GM11168 (cell line): ENCODE measurements around the gene HSP90B1.

ENCODE experiments used
- in situ Hi-C: fragments of 300-500 bp; cut with MboI; formaldehyde crosslinking; loops from one replicate; pipeline ENCODE4 v1.12.0; 2022; ENCODE audit warnings: low sequenced_read_pairs; ENCODE audit not compliant: unreplicated experiment

Gene HSP90B1

DNA sequence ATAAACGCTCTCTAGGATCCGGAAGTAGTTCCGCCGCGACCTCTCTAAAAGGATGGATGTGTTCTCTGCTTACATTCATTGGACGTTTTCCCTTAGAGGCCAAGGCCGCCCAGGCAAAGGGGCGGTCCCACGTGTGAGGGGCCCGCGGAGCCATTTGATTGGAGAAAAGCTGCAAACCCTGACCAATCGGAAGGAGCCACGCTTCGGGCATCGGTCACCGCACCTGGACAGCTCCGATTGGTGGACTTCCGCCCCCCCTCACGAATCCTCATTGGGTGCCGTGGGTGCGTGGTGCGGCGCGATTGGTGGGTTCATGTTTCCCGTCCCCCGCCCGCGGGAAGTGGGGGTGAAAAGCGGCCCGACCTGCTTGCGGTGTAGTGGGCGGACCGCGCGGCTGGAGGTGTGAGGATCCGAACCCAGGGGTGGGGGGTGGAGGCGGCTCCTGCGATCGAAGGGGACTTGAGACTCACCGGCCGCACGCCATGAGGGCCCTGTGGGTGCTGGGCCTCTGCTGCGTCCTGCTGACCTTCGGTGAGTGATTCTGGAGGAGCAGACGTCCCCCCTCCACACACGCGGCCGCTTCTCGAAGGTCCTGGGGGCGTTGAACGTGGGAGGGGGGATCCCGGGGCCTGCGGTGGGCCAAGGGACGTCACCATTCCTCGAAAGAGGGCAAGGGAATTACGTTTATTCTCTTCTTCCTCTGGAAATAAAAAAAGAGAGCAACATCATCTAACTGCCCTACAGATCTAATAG, at the start of gene HSP90B1:
Gene HSP90B1 (plus strand): TSS at position 377 of the 753 bp plus-strand sequence. CDS start 106 bp downstream, at position 483.
- in situ Hi-C loops, result loop anchor here (10.0 kb wide), 1 partner anchor 45 kb away; no protein-coding TSS in a partner anchor

DNA sequence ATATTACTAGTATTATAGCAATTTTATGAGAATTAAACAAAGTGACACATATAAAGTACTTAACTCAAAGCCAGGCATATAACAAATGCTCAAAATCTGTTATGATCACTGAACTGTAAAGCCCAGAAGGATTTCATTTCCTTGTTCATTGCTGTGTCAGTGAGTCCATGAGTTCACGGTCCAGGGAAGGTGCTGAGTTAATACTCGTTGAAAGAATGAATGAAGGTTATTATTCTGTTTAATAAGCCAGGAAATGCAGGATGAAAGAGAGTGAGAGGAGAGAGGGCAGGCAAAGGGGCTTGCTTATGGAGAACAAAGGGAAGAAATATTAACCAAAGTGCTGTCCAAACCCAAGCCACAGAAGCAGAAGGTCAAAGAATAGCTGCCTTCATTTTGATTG, 48.9 kb upstream of the HSP90B1 start:
- in situ Hi-C loops, result loop anchor here (10.0 kb wide), 2 partner anchors 54 to 224 kb away; partner anchors contain the start of gene HSP90B1

DNA sequence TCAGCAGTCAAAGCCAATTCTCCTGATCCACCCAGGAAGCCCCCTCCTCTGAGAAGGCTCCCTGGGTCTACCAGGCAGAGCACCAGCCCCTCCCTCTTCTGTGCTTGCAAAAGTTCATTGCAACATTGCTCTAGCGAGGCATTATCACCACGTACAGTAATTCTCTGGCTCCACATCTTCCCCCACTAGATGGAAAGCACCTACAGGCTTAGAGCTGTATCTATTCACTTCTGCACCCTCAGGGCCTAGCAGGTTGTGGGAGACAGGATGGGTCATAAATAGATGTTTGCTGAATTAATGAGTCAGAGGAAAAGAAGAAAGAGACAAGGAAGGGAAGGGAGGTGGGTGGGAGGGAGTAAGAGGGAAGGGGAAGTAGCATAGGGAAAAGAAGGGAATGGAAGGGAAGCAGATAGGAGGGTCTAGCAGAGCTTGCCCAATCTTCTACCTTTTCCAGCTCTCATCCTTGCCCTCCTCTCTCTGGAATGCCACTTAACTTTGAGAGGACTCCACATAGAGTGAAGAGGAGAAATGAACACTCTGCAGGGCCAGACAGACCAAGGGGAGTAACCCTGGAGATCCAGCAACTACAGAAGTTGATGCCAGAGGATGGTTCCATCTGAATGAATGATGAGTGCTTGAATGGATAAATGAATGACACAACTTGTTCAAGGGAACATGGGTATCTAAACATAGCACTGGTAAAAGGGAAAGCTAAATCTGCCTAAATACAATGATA, 47.2 kb upstream of the HSP90B1 start:
- in situ Hi-C loops, result loop anchor here (10.0 kb wide), 2 partner anchors 52 to 222 kb away; partner anchors contain the start of gene HSP90B1

DNA sequence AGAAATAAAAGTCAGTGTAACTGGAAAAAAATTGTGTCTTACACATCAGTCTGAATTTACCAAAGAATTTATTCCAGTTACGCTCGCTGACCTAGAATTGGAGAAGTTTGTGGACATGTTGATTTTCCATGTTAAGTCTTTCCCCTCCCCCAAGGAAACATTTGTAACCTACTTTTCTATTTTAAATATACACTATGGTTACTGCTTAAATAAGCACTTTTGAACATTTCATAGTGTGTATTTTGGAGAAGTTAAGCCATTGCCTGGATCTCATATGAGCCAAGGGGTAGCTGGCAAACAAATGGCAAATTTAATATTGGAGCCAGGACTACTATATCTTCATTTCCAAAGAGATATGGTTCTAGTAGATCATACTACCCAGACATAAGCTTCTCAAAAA, 46.3 kb upstream of the HSP90B1 start:
- in situ Hi-C loops, result loop anchor here (10.0 kb wide), 2 partner anchors 51 to 221 kb away; partner anchors contain the start of gene HSP90B1

DNA sequence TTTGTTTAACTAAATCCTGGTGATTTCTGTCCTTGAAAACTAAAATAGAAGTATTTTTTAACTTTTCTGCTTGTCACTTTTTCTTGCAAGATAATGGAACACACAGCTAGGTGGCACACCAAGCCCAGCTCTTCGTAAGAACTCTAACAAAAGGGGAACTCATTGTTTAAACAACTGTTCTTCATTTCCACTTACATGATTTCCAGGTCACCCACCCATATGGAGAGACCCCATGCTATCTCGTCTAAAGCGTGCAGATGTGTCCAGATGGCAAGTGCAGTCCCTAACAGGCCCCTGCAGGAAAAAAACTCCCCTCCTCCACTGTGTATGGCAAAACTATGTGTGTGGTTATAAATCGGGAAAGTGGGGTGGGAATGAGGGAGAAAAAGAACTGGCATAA, 45.9 kb upstream of the HSP90B1 start:
- in situ Hi-C loops, result loop anchor here (10.0 kb wide), 2 partner anchors 50 to 220 kb away; partner anchors contain the start of gene HSP90B1

DNA sequence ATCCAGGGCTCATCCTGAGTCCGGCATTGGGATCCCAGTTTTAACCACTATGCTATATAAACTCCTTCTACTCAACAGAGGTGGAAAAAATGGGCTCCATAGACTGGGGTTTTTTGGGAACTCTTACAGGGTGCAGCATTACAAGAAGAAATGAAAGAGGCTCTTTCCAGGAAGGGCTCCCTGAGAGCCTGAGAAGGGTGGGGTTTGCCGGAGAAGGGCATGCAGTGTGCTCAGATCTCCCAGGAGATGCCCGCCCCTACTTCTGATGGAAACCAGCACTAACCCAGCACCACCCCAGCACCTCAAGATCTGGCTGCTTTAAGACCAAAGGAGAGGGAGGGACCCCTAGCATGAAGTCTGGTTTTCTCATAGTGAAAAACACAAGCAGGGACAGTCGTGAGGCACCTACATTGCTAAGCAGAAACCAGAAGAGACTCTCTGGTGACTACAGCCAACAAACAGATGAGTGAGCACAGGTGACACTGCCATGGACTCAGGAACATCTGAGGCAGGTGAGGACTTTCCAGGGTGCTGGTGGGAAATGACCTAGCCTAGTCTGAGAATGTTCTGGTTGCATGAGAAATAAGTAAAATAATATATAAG, 43.9 kb upstream of the HSP90B1 start:
- in situ Hi-C loops, result loop anchor here (10.0 kb wide), 2 partner anchors 49 to 219 kb away; partner anchors contain the start of gene HSP90B1

DNA sequence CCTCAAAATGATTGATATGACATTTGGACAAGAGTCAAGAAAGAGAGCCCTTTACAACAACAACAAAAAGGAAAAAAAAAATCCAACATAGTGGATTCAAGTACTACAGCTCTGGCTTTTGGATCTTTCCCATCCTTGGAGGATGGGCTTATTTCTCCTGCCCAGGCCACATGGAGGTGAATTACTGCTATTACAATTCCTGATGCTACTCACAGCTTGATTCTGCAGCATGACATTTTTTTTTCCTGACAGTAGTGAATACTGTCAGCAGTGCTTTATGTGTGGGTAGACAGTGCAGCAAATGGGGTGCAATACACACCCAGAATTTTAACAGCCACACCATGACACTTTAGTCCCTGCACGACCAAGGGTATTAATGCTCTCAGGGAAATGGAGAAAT, 42.5 kb upstream of the HSP90B1 start:
- in situ Hi-C loops, result loop anchor here (10.0 kb wide), 2 partner anchors 47 to 217 kb away; partner anchors contain the start of gene HSP90B1

DNA sequence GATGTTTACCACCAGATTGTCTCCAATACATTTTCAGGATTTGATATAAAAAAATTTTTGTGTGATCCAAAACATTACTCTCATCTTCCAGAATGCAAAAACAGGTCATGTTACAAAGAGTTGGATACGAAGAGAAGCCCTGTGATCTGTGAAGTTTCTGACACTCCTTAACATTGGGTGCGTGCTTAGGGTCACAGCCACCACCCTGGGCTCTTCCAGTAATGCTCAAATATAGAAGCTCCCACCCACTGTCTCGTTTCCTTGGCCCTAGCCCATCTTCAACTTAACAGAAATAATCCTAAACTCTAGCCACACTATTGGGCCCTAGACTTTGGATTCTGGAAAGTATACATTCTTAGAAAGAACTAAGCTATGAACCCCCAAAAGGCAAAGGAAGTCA, 32.9 kb upstream of the HSP90B1 start:
- in situ Hi-C loops, result no loop called here

DNA sequence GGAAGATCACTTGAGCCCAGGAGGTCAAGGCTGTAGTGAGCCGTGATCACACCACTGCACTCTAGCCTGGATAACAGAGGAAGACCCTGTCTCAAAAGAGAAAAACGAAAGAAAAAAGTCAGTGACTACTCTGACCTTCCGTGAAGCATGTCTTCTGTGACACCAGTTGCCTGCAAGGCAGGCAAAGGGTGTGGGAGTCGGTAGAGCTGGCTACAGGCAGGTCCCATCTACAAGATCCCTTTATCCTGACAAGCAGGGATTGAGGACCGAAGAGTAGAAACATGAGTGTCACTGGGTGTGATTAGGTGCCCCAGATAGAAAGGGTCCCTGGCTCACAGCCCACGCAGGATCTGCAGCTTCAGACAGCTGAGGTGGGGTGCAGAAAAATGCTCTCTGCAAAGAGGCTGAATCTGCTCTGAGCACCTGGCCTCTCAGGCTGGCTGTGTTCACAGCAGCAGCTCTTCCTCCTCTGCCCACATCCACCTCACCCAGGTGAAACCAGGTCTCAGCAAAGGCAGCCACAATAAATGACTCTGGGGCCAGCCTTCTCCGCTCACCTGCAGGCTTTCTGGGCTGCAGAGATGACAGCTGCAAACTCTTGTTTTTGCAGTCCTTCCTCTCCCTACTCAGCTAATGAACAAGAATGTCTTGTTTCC, 28.6 kb upstream of the HSP90B1 start:
- in situ Hi-C loops, result no loop called here

DNA sequence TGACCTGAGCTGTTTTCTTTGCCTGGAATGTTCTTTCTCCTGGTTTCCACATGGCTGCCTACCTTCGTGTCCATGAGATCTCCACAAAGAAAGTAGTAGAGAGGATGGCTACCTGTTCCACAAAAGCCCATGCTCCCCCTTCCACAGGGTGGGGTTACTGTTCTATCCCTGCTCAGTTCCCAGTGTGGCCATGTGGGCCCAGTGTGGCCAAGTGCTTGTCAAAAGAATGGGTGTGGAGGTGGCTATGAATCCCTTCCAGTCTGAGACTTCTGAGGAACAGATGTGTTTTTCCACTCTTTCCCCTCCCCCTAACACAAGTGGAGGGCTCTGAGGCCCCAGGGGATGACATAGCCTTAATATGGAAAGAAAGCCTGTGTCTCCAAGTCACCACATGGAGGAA, 26.2 kb upstream of the HSP90B1 start:
- in situ Hi-C loops, result no loop called here

DNA sequence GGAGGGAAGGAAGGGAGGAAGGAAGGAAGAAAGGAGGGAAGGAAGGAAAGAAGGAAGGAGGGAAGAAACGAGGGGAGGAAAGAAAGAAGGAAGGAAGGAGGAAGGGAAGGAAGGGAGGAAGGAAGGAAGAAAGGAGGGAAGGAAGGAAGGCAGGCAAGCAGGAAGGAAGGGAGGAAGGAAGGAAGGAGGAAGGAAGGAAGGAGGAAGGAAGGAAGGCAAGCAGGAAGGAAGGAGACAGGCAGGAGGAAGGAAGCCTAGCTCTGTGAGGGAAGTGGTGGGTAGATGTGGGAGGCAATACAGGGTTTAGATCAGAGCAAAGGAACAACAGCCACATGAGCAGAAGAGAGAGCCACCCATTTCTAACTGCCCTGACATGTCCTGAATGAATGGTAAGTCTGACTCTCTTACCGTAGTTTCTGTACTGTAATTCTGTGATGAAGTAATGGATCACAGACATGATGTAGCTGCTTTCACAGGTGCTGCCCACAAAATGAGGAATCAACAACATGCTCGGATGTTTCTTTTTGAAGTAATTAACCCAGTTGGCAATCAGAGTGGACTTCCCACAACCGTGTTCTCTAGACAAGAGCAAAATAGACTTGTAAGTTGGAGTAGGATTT, 24.4 kb upstream of the HSP90B1 start:
- in situ Hi-C loops, result no loop called here

DNA sequence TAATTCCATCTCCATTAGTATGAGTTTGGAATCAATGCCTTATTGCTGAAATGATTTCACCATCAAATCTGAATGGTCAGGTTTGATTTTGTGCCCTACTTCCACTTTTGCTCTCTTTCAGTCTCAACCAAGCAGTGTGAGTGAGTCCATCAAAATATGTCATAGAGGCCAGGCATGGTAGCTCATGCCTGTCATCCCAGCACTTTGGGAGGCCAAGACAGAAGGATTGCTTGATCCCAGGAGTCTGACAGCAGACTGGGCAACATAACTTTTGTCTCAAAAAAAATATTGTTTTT, 22.0 kb upstream of the HSP90B1 start:
- in situ Hi-C loops, result no loop called here

DNA sequence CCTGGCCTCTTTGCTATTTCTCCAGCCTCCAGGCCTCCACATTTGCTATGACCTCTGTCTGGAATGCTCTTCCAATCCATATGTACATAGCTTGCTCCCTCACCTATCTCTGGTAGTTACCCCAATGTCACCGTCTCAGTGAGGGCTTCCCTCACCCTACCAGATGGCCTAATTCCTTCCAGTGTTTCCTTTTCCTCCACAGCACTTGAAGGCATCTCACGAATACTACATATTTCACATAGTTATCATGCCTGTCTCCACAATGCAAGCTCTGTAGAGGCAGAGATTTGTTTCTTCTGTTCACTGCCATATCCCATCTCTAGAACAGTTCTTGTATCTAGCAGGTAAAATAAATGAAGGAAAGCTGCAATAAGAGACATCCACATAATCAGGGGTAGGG, 21.3 kb upstream of the HSP90B1 start:
- in situ Hi-C loops, result no loop called here

DNA sequence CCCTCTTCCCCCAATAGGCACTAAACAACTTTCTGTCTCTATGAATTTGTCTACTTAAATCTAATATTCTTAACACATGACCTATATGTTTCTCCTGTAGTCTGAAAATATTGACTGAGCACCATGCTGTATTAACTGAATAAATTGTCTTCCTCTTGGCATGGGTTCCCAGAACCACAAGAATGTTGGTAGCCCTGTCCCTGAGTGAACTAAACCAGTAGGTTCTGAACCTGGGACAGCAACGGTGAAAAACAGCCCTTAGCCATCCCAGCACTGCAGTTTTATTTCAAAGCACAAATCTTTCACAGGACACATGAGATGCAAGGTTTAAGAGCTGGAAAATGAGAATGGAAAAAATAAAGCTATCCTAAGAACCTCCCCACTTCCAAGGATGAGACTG, 20.4 kb upstream of the HSP90B1 start:
- in situ Hi-C loops, result no loop called here

DNA sequence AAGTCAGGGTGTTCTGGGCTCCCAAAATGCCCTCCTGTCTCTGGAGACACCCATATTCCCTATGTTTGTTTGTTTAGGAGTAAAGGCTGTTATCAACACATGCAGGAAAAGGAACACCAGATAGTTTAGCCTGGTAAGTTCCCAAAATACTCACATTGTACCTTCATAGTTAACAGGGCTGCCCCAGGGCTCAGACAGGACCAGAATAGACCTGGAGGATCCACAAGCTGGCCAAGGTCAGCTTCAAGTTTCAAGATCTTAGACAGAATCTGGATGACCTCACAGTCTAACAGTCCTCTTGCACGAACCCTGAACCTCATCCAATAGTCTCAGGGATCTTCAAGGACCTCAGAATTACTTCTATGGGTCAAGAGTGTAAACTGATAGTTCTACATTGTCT, 18.1 kb upstream of the HSP90B1 start:
- in situ Hi-C loops, result no loop called here

DNA sequence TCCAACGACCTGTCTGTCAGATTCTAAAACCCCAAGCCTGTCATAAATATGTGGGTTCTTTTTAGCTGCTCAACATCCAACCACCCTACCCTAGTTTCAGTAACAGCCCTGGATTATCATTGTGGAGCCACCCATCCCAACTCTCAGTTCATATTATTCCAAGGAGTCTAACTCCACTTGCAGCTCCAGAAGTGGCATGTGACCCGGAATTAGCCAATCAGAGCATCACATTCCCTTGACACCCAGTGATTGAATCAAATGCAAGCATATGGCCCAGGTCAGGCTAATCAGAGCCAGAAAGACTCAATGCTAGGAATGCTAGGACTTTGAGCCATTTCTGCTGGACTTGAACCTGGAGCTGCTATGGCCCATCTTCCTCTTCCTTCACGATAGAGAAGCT, 17.1 kb upstream of the HSP90B1 start:
- in situ Hi-C loops, result no loop called here

DNA sequence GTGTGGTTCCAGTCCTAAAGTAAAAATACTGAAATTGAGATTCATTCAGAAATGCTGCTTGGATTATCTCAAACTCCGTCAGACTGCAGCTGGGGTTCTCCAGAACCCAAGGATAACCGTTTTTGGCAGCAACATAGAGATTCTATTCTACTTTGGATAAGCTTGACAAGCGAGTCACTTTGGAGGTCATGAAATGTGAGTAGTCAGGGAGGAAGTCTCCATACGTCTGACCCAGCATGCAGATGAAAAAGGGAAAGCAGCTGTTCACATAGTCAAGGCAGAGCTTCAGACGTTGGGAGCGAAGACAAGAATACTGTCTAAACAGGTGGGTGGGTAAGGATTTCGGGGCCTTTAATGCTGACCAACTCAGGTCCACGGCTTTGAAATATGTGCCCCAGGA, 14.9 kb upstream of the HSP90B1 start:
- in situ Hi-C loops, result no loop called here

DNA sequence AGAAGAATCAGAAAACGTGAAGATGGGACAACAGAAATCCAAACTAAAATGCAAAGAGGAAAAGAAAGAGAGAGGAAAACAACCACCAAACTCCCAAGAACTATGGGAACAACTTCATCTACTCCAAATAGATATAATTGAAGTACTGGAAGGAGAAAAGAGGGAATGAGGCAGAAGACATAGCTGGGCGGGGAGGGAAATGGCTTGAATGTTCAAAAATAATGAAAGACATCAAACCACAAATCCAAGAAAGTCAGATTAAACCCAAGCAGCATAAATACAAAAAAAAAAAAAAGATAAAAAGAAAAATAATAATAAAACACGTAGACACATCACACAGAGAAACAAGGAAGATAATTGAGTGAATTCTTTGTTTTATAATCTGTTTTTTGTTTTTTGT, 12.3 kb upstream of the HSP90B1 start:
- in situ Hi-C loops, result no loop called here

DNA sequence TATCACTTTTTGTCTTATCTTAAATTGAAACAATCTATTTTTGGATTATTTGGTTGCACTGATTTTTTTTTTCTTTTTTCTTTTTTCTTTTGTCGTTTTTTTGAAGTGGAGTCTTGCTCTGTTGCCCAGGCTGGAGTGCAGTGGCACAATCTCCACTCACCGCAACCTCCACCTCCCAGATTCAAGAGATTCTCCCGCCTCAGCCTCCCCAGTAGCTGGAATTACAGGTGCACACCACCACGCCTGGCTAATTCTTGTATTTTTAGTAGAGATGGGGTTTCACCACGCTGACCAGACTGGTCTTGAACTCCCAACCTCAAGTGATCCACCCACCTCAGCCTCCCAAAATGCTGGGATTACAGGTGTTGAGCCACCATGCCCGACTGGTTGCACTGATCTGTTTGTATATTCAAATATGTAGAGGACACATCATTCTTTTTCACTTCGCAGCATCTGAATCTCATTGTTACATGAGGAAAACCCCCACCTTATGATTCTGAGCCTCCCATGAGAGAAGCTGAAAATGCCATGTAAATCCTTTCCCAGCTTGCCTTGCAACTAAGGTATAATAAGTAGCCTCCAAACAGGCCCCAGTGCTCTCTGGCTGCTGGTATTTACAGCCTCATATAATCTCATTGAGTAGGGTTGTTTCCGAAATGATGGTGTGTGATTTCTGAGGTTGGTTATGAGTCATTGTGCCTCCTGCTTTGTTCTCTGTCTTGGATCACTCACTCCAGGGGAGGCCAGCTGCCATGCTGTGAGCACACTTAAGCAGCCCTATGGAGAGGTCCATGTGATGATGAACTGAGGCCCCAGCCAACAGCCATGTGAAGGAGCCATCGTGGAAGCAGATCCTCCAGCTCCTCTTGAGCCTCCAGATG, 5.2 kb upstream of the HSP90B1 start:
- in situ Hi-C loops, result no loop called here
